ENCODE measurements around the gene NLRP3. TPM values are rescaled to one million over a fixed set of nuclear protein-coding genes. Genes with fewer than 3 reads are reported as not detected.

NLRP3 gene
- total RNA-seq, 1 donor from 2014 or later = 0.44 TPM

GRCh38 chr1:247406014-247406656 is 9.8 kb upstream of the NLRP3 start:
- TF ChIP-seq CTCF (IDR thresholded peaks at IDR 0.05) = no peak
- ATAC-seq (ENCODE audit: low read depth) (no peak), DNase-seq (no peak)
- no peaks in the 10 kb centered on the region for H3K36me3 Mint-ChIP-seq (ENCODE audit: low read depth)
- H3K27me3 Mint-ChIP-seq = no peaks in the 10 kb centered on the region
- peaks cover 35% of the 10 kb centered on the region for H3K4me1 Mint-ChIP-seq
- H3K4me3 Mint-ChIP-seq = no peak overlapping the region
- intact Hi-C loops (cut with micrococcal nuclease) = no loop called here
- no peak overlapping the region for H3K27ac Mint-ChIP-seq
- H3K9me3 Mint-ChIP-seq = no peaks in the 10 kb centered on the region
- ChIA-PET POLR2A (no interaction called here), CTCF (no interaction called here)

- DNase-seq = no peak
- H3K36me3 Mint-ChIP-seq (ENCODE audit: low read depth) = no peaks in the 10 kb centered on the region
- intact Hi-C loops (cut with micrococcal nuclease) = no loop called here
- ATAC-seq (ENCODE audit: low read depth) = peak; percentile 43
- POLR2A ChIA-PET = no interaction called here
- no peak for TF ChIP-seq CTCF (IDR thresholded peaks at IDR 0.05)
- H3K27ac Mint-ChIP-seq = peak overlapping the region; percentile 27
- CTCF ChIA-PET = no interaction called here
- H3K4me1 Mint-ChIP-seq = peaks cover 30% of the 10 kb centered on the region
- no peaks in the 10 kb centered on the region for H3K9me3 Mint-ChIP-seq
- no peaks in the 10 kb centered on the region for H3K27me3 Mint-ChIP-seq
- H3K4me3 Mint-ChIP-seq = no peak overlapping the region
Observed at GRCh38 chr1:247407180-247407616, 8.8 kb upstream of the NLRP3 start.

DNA sequence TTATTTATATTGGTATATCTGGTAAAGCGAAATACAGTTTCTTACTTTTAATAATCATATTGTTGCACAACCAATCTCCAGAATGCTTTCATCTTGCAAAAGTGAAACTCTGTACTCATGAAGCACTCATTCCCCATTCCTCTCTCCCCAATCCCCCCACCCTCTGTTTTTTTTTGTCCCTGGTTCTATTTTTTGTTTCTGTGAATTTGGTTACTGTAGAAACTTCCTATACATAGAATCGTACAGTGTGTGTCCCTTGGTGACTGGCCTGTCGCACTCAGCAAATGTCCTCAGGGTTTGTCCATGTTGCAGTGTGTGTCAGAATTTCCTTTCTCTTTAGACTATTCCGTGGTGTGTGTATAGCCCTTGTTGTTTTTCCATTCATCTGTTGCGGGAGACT is 7.9 kb upstream of the NLRP3 start:
- H3K27me3 Mint-ChIP-seq = no peaks in the 10 kb centered on the region
- H3K9me3 Mint-ChIP-seq = no peaks in the 10 kb centered on the region
- no peak overlapping the region for H3K27ac Mint-ChIP-seq
- CTCF ChIA-PET = no interaction called here
- DNase-seq (no peak), ATAC-seq (ENCODE audit: low read depth) (no peak)
- H3K4me3 Mint-ChIP-seq = no peak overlapping the region
- TF ChIP-seq CTCF (IDR thresholded peaks at IDR 0.05) = no peak
- peaks cover 30% of the 10 kb centered on the region for H3K4me1 Mint-ChIP-seq
- intact Hi-C loops (cut with micrococcal nuclease) = no loop called here
- no peaks in the 10 kb centered on the region for H3K36me3 Mint-ChIP-seq (ENCODE audit: low read depth)
- POLR2A ChIA-PET = no interaction called here

DNA sequence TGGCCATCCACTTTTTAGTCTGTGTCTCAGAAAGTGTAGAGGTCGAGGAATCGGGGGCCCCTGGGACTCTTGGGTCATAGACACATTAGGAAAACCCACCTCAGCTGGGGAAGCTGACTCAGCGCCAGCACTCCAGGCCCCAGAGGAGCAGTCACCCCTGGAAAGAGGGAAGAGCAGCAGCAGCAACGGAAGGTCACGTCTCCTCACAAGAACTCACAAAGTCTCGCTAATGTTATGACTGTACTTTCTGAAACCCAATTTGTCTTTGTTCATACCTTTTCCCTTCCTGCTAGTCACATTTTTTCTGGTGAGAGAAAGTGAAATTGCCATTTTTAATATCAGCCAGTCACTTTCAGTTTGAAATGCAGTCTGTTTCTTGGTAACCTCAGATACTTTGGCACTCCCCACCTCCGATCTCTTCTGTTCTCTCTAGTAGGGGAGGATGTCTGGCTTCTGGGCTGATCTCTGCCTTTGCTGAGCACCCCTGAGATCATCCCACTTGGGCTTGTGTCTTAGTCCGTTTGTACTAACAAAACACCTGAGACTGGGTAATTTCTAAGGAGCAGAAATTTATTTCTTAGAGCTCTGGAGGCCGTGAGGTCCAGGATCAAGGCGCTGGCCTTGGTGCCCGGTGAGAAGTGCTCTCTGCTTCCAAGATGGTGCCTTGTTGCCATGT is 6.0 kb upstream of the NLRP3 start:
- Mint-ChIP-seq H3K27me3 (no peaks in the 10 kb centered on the region), H3K9me3 (no peaks in the 10 kb centered on the region), H3K4me3 (peak overlapping the region; percentile 63), H3K27ac (peak overlapping the region; percentile 69), H3K4me1 (peaks cover 33% of the 10 kb centered on the region), H3K36me3 (ENCODE audit: low read depth) (no peaks in the 10 kb centered on the region)
- TF ChIP-seq CTCF (IDR thresholded peaks at IDR 0.05) = no peak
- peak; percentile 79 for ATAC-seq (ENCODE audit: low read depth)
- DNase-seq = no peak
- CTCF ChIA-PET = no interaction called here
- intact Hi-C loops (cut with micrococcal nuclease) = loop anchor here (1.0 to 2.0 kb wide), 2 partner anchors 19 to 30 kb away; no protein-coding TSS in a partner anchor
- POLR2A ChIA-PET = interaction anchor here (0.7 kb wide), 1 partner anchor 20 kb away, joined by 5 read pairs; no protein-coding TSS in a partner anchor

GRCh38 chr1:247411621-247412327 is 4.2 kb upstream of the NLRP3 start:
- DNase-seq (no peak), ATAC-seq (ENCODE audit: low read depth) (no peak)
- no peaks in the 10 kb centered on the region for H3K36me3 Mint-ChIP-seq (ENCODE audit: low read depth)
- peaks cover 49% of the 10 kb centered on the region for H3K4me1 Mint-ChIP-seq
- H3K27me3 Mint-ChIP-seq = no peaks in the 10 kb centered on the region
- CTCF ChIA-PET = no interaction called here
- H3K27ac Mint-ChIP-seq = no peak overlapping the region
- TF ChIP-seq CTCF (IDR thresholded peaks at IDR 0.05) = no peak
- H3K4me3 Mint-ChIP-seq = no peak overlapping the region
- POLR2A ChIA-PET = no interaction called here
- H3K9me3 Mint-ChIP-seq = no peaks in the 10 kb centered on the region
- intact Hi-C loops (cut with micrococcal nuclease) = loop anchor here (2.0 kb wide), 1 partner anchor 21 kb away; no protein-coding TSS in a partner anchor

All from activated B cell treated with CpG ODN at 0.5 μM for 24 hours (primary cell).